Neural cell (in vitro differentiated cells): ENCODE results near the gene TTLL4. TPM values are rescaled to one million over a fixed set of nuclear protein-coding genes. Genes with fewer than 3 reads are reported as not detected.

ENCODE experiments used
- H2AFZ ChIP-seq: fragments of 200-600, 300-800 bp; sonication (generic), shearing (Covaris generic); 2 replicates; pipeline ENCODE4 v1.6.0; 2014; ENCODE audit warnings: low read depth, mild to moderate bottlenecking, antibody characterized with exemption, low read length, moderate library complexity
- H3F3A ChIP-seq: fragments of 200-600 bp; shearing (Covaris generic); 2 replicates; pipeline ENCODE4 v1.6.1; 2016; ENCODE audit warnings: mild to moderate bottlenecking, moderate library complexity, mixed read lengths, antibody characterized with exemption, low read length; ENCODE audit not compliant: insufficient read depth, poor library complexity, severe bottlenecking
- H3K27ac ChIP-seq: fragments of 200-600, 300-800 bp; sonication (generic), shearing (Covaris generic); 2 replicates; pipeline ENCODE4 v1.5.1; 2014; ENCODE audit warnings: mild to moderate bottlenecking, low read length, moderate library complexity
- H3K27me3 ChIP-seq: fragments of 300-800, 200-600 bp; sonication (generic), shearing (Covaris generic); 2 replicates; pipeline ENCODE4 v1.6.0; 2014; ENCODE audit warnings: mild to moderate bottlenecking, low read depth, low read length, moderate library complexity; ENCODE audit not compliant: insufficient read depth
- H3K36me3 ChIP-seq: fragments of 300-800, 200-600 bp; sonication (generic), shearing (Covaris generic); 2 replicates; pipeline ENCODE4 v1.5.1; 2014; ENCODE audit warnings: mild to moderate bottlenecking, antibody characterized with exemption, low read length, moderate library complexity; ENCODE audit not compliant: insufficient read depth
- H3K4me2 ChIP-seq: fragments of 300-800, 200-600 bp; sonication (generic), shearing (Covaris generic); 2 replicates; pipeline ENCODE4 v1.6.0; 2014; ENCODE audit warnings: mild to moderate bottlenecking, low read length
- H3K4me3 ChIP-seq: fragments of 300-800, 200-600 bp; sonication (generic), shearing (Covaris generic); 2 replicates; pipeline ENCODE4 v1.5.1; 2014; ENCODE audit warnings: mild to moderate bottlenecking, low read length, moderate library complexity
- H3K79me2 ChIP-seq: fragments of 200-600 bp; shearing (Covaris generic); replicated peaks from 2 replicates; pipeline ENCODE4 v1.6.0; 2014; ENCODE audit warnings: mild to moderate bottlenecking, low read length, moderate library complexity; ENCODE audit not compliant: insufficient read depth
- H3K9ac ChIP-seq: fragments of 300-800, 200-600 bp; sonication (generic), shearing (Covaris generic); 2 replicates; pipeline ENCODE4 v1.6.1; 2016; ENCODE audit warnings: mild to moderate bottlenecking, low read length, mixed read lengths
- H3K9me2 ChIP-seq: fragments of 200-600 bp; shearing (Covaris generic); 2 replicates; pipeline ENCODE4 v1.6.1; 2016; ENCODE audit warnings: mild to moderate bottlenecking, low read length, mixed read lengths; ENCODE audit not compliant: insufficient read depth
- H3K9me3 ChIP-seq: fragments of 200-600, 300-800 bp; sonication (generic), shearing (Covaris generic); 2 replicates; pipeline ENCODE4 v1.6.1; 2016; ENCODE audit warnings: mild to moderate bottlenecking, mixed run types, low read length, moderate library complexity, mixed read lengths
- H4K20me1 ChIP-seq: fragments of 200-600 bp; shearing (Covaris generic); 2 replicates; pipeline ENCODE4 v1.6.1; 2016; ENCODE audit warnings: mild to moderate bottlenecking, mixed run types; ENCODE audit not compliant: insufficient read depth
- CTCF ChIP-seq: fragments of 450-650 bp; IDR thresholded peaks from 2 replicates; pipeline ENCODE4 v1.5.1; 2014; ENCODE audit warnings: antibody characterized with exemption, mild to moderate bottlenecking, moderate library complexity; ENCODE audit not compliant: poor library complexity, severe bottlenecking
- EP300 ChIP-seq: fragments of 450-650 bp; conservative IDR thresholded peaks from 2 replicates; pipeline ENCODE4 v1.6.1; 2014; ENCODE audit warnings: antibody characterized with exemption, mild to moderate bottlenecking, moderate library complexity; ENCODE audit not compliant: poor library complexity, severe bottlenecking
- EZH2 ChIP-seq: fragments of 200-600, 300-800 bp; shearing (Covaris generic), sonication (generic); IDR thresholded peaks from 2 replicates; pipeline ENCODE4 v1.6.1; 2014; ENCODE audit warnings: antibody characterized with exemption, low read length, borderline replicate concordance, mild to moderate bottlenecking; ENCODE audit not compliant: insufficient read depth, poor library complexity, severe bottlenecking
- MXI1 ChIP-seq: fragments of 450-650 bp; conservative IDR thresholded peaks from 2 replicates; pipeline ENCODE4 v1.6.1; 2014; ENCODE audit warnings: antibody characterized with exemption, mild to moderate bottlenecking; ENCODE audit not compliant: poor library complexity, severe bottlenecking
- POLR2AphosphoS5 ChIP-seq: IDR thresholded peaks from 2 replicates; pipeline ENCODE4 v1.6.1; 2012
- RAD21 ChIP-seq: fragments of 450-650 bp; conservative IDR thresholded peaks from 2 replicates; pipeline ENCODE4 v1.6.1; 2014; ENCODE audit warnings: antibody characterized with exemption, mild to moderate bottlenecking, moderate library complexity
- REST ChIP-seq: IDR thresholded peaks from 2 replicates; pipeline ENCODE4 v1.6.1; 2012; ENCODE audit warnings: borderline replicate concordance
- SMC3 ChIP-seq: fragments of 450-650 bp; conservative IDR thresholded peaks from 2 replicates; pipeline ENCODE4 v1.6.1; 2014; ENCODE audit warnings: antibody characterized with exemption, mild to moderate bottlenecking, moderate library complexity; ENCODE audit not compliant: poor library complexity
- TAF1 ChIP-seq: IDR thresholded peaks from 2 replicates; pipeline ENCODE4 v1.6.1; 2012; ENCODE audit warnings: low read depth
- polyA plus RNA-seq: library from polyadenylated mRNA; depleted of rRNA; stranded (reverse); fragments of >200 nt; gene quantifications from 2 replicates; pipeline ENCODE4 v1.2.3, GENCODE V29; 2014

The TTLL4 gene
- polyA plus RNA-seq, 1 donor from 2014 or later = 5.3 TPM

- Histone ChIP-seq H3K27me3 (no peaks in the 10 kb centered on the region), H3K36me3 (no peaks in the 10 kb centered on the region)
These were observed 31.5 kb upstream of the TTLL4 start for GRCh38 chr2:218679119-218679518.

GRCh38 chr2:218680061-218680460, 30.6 kb upstream of the TTLL4 start:
- H3K9me3 ChIP-seq = no peaks in the 10 kb centered on the region
- no peaks in the 10 kb centered on the region for H3K9me2 ChIP-seq
- no peak overlapping the region for H3K4me2 ChIP-seq
- H3K4me3 ChIP-seq = no peak overlapping the region
- H3K27ac ChIP-seq = no peak overlapping the region
- H3K27me3 ChIP-seq = no peaks in the 10 kb centered on the region
- no peaks in the 10 kb centered on the region for H3K79me2 ChIP-seq
- H2AFZ ChIP-seq = no peak overlapping the region
- no peaks in the 10 kb centered on the region for H3K36me3 ChIP-seq
- H3K9ac ChIP-seq = no peak overlapping the region
- H3F3A ChIP-seq = no peaks in the 10 kb centered on the region
- no peaks in the 10 kb centered on the region for H4K20me1 ChIP-seq
- TF ChIP-seq MXI1 (no peak), SMC3 (no peak), EZH2 (no peak), POLR2AphosphoS5 (no peak), EP300 (no peak), CTCF (no peak)

More at GRCh38 chr2:218679119-218679518, 31.5 kb upstream of the TTLL4 start:
- H3K9ac ChIP-seq = no peak overlapping the region
- H3K4me3 ChIP-seq = no peak overlapping the region
- no peaks in the 10 kb centered on the region for H4K20me1 ChIP-seq
- H3K79me2 ChIP-seq = no peaks in the 10 kb centered on the region
- H2AFZ ChIP-seq = no peak overlapping the region
- no peak overlapping the region for H3K4me2 ChIP-seq
- no peaks in the 10 kb centered on the region for H3F3A ChIP-seq
- no peaks in the 10 kb centered on the region for H3K9me3 ChIP-seq
- no peaks in the 10 kb centered on the region for H3K9me2 ChIP-seq
- H3K27ac ChIP-seq = no peak overlapping the region
- TF ChIP-seq SMC3 (no peak), REST (no peak), EZH2 (no peak), MXI1 (no peak), RAD21 (no peak), TAF1 (no peak), CTCF (no peak), POLR2AphosphoS5 (no peak), EP300 (no peak)
